HEK293 (cell line): ENCODE data around the gene RPL22.

Experiments
- CTCF ChIA-PET: fragments of 350-600 bp; formaldehyde crosslinking; extraction: SDS; loops from one replicate; lab custom pipeline; 2021; ENCODE audit warnings: antibody characterized with exemption; lab: Yijun Ruan, JAX
- POLR2A ChIA-PET: fragments of 300-600 bp; formaldehyde crosslinking; extraction: SDS; loops from one replicate; lab custom pipeline; 2020; ENCODE audit warnings: antibody characterized with exemption, inconsistent platforms; lab: Yijun Ruan, JAX
- H3K27ac ChIP-seq: fragments of 200-500 bp; sonication (Bioruptor generic); 2 replicates; pipeline ENCODE4 v1.5.1; 2014; ENCODE audit warnings: low read depth, low read length, control low read depth, inconsistent platforms; ENCODE audit errors: extremely low read depth
- H3K36me3 ChIP-seq, 2 experiments: fragments of 200-500 bp in 1 of 2; sonication (Bioruptor generic) in 1 of 2; 1 replicate in 1 of 2; 2 replicates in 1 of 2; pipeline ENCODE4 v1.5.1; 2014 to 2017; ENCODE audit warnings: inconsistent platforms in 2 of 2, low read length in 2 of 2; ENCODE audit not compliant: control insufficient read depth in 2 of 2, insufficient read depth in 1 of 2
- H3K4me1 ChIP-seq: fragments of 200-500 bp; sonication (Bioruptor generic); 2 replicates; pipeline ENCODE4 v1.5.1; 2014; ENCODE audit warnings: mild to moderate bottlenecking, low read length, inconsistent platforms; ENCODE audit not compliant: control insufficient read depth, insufficient read depth
- H3K4me3 ChIP-seq: 2 replicates; pipeline ENCODE4 v1.5.1; 2011; ENCODE audit warnings: low read depth, mild to moderate bottlenecking, control low read depth, low read length, moderate library complexity
- H3K9me3 ChIP-seq: fragments of 200-500 bp; sonication (Bioruptor generic); 2 replicates; pipeline ENCODE4 v1.5.1; 2014; ENCODE audit warnings: low read depth, low read length, inconsistent platforms; ENCODE audit not compliant: control insufficient read depth, insufficient read depth
- ATF2 ChIP-seq: fragments of 450-650 bp; formaldehyde crosslinking; IDR thresholded peaks from 2 replicates; pipeline ENCODE4 v1.5.1; 2016; ENCODE audit warnings: missing biosample characterization, missing genetic modification characterization, low read depth
- BCL11A ChIP-seq: fragments of 450-650 bp; formaldehyde crosslinking; IDR thresholded peaks from 2 replicates; pipeline ENCODE4 v1.5.1; 2016; ENCODE audit warnings: low read depth, missing biosample characterization, missing genetic modification characterization
- ELK4 ChIP-seq: IDR thresholded peaks from 2 replicates; pipeline ENCODE4 v1.6.1; 2011; ENCODE audit warnings: mild to moderate bottlenecking, low read depth, low read length, borderline replicate concordance
- GLI2 ChIP-seq: fragments of 450-650 bp; formaldehyde crosslinking; IDR thresholded peaks from 2 replicates; pipeline ENCODE4; 2017; ENCODE audit warnings: missing biosample characterization, missing genetic modification characterization, low read depth, borderline replicate concordance
- GLIS1 ChIP-seq: fragments of 450-650 bp; formaldehyde crosslinking; IDR thresholded peaks from 2 replicates; pipeline ENCODE4 v1.5.1; 2016; ENCODE audit warnings: missing biosample characterization, missing genetic modification characterization
- HOXD13 ChIP-seq: sonication (generic); formaldehyde crosslinking; IDR thresholded peaks from 2 replicates; pipeline ENCODE4 v1.8.0; 2022; ENCODE audit warnings: missing genetic modification reagents, borderline replicate concordance
- IKZF3 ChIP-seq: fragments of 450-650 bp; IDR thresholded peaks from 2 replicates; pipeline ENCODE4 v1.5.0; 2018; ENCODE audit warnings: missing biosample characterization, mild to moderate bottlenecking, missing genetic modification characterization, moderate library complexity
- KLF9 ChIP-seq: fragments of 450-650 bp; formaldehyde crosslinking; IDR thresholded peaks from 2 replicates; pipeline ENCODE4 v1.5.1; 2016; ENCODE audit warnings: missing biosample characterization, missing genetic modification characterization, low read depth
- RBAK ChIP-seq: fragments of 450-650 bp; formaldehyde crosslinking; IDR thresholded peaks from 2 replicates; pipeline ENCODE4 v1.5.1; 2016; ENCODE audit warnings: missing biosample characterization, missing genetic modification characterization
- REST ChIP-seq: fragments of 450-650 bp; formaldehyde crosslinking; IDR thresholded peaks from 2 replicates; pipeline ENCODE4 v1.5.1; 2016; ENCODE audit warnings: missing biosample characterization, missing genetic modification characterization
- SALL2 ChIP-seq: fragments of 450-650 bp; formaldehyde crosslinking; IDR thresholded peaks from 2 replicates; pipeline ENCODE4 v1.5.0; 2017; ENCODE audit warnings: missing biosample characterization, mild to moderate bottlenecking, missing genetic modification characterization, borderline replicate concordance
- SP2 ChIP-seq: fragments of 450-650 bp; formaldehyde crosslinking; IDR thresholded peaks from 2 replicates; pipeline ENCODE4 v1.5.1; 2016; ENCODE audit warnings: missing biosample characterization, missing genetic modification characterization
- ZBTB49 ChIP-seq: fragments of 450-650 bp; formaldehyde crosslinking; IDR thresholded peaks from 2 replicates; pipeline ENCODE4 v1.5.1; 2016; ENCODE audit warnings: missing biosample characterization, missing genetic modification characterization, low read depth
- ZBTB8A ChIP-seq: fragments of 450-650 bp; formaldehyde crosslinking; IDR thresholded peaks from 2 replicates; pipeline ENCODE4 v1.5.1; 2016; ENCODE audit warnings: missing biosample characterization, missing genetic modification characterization
- ZFHX2 ChIP-seq: fragments of 450-650 bp; formaldehyde crosslinking; conservative IDR thresholded peaks from 2 replicates; pipeline ENCODE4 v1.5.1; 2016; ENCODE audit warnings: missing biosample characterization, missing genetic modification characterization
- ZIC2 ChIP-seq: fragments of 450-650 bp; formaldehyde crosslinking; IDR thresholded peaks from 2 replicates; pipeline ENCODE4 v1.5.1; 2016; ENCODE audit warnings: missing biosample characterization, missing genetic modification characterization
- ZNF169 ChIP-seq: fragments of 450-650 bp; formaldehyde crosslinking; IDR thresholded peaks from 2 replicates; pipeline ENCODE4 v1.5.1; 2016; ENCODE audit warnings: missing biosample characterization, missing genetic modification characterization
- ZNF239 ChIP-seq: fragments of 450-650 bp; formaldehyde crosslinking; IDR thresholded peaks from 2 replicates; pipeline ENCODE4 v1.5.1; 2016; ENCODE audit warnings: missing biosample characterization, missing genetic modification characterization
- ZNF391 ChIP-seq: fragments of 450-650 bp; formaldehyde crosslinking; IDR thresholded peaks from 2 replicates; pipeline ENCODE4 v1.5.1; 2016; ENCODE audit warnings: low read depth, missing biosample characterization, missing genetic modification characterization, borderline replicate concordance
- ZNF473 ChIP-seq: fragments of 450-650 bp; formaldehyde crosslinking; IDR thresholded peaks from 2 replicates; pipeline ENCODE4 v1.5.1; 2017; ENCODE audit warnings: missing biosample characterization, missing genetic modification characterization
- ZNF501 ChIP-seq: fragments of 450-650 bp; formaldehyde crosslinking; IDR thresholded peaks from 2 replicates; pipeline ENCODE4 v1.5.1; 2016; ENCODE audit warnings: missing biosample characterization, missing genetic modification characterization
- ZNF629 ChIP-seq: fragments of 450-650 bp; formaldehyde crosslinking; IDR thresholded peaks from 2 replicates; pipeline ENCODE4 v1.5.1; 2017; ENCODE audit warnings: missing biosample characterization, missing genetic modification characterization
- ZNF660 ChIP-seq: fragments of 450-650 bp; IDR thresholded peaks from 2 replicates; pipeline ENCODE4 v1.5.1; 2018; ENCODE audit warnings: missing biosample characterization, mild to moderate bottlenecking, missing genetic modification characterization
- ZNF677 ChIP-seq: fragments of 450-650 bp; IDR thresholded peaks from 2 replicates; pipeline ENCODE4 v1.5.0; 2018; ENCODE audit warnings: missing biosample characterization, mild to moderate bottlenecking, missing genetic modification characterization, moderate library complexity
- ZNF704 ChIP-seq: fragments of 450-650 bp; formaldehyde crosslinking; IDR thresholded peaks from 2 replicates; pipeline ENCODE4 v1.5.1; 2016; ENCODE audit warnings: missing biosample characterization, missing genetic modification characterization
- ZNF776 ChIP-seq: fragments of 450-650 bp; formaldehyde crosslinking; IDR thresholded peaks from 2 replicates; pipeline ENCODE4 v1.5.0; 2017; ENCODE audit warnings: missing biosample characterization, missing genetic modification characterization, borderline replicate concordance
- ZSCAN16 ChIP-seq: fragments of 450-650 bp; formaldehyde crosslinking; IDR thresholded peaks from 2 replicates; pipeline ENCODE4 v1.5.1; 2016; ENCODE audit warnings: missing biosample characterization, missing genetic modification characterization

RPL22 gene

GRCh38 chr1:6245869-6246496 lies 46.6 kb upstream of the RPL22 start (continued):
- TF ChIP-seq SALL2 (tag by site-specific recombination), result no peak
- TF ChIP-seq ZNF501, result 0 out of 2 replicates have a peak, but pooled peaks have one; percentile 30
- TF ChIP-seq ZNF391 (tag by site-specific recombination), result no peak
- no peak; the same call in 1 of the 2 replicates for TF ChIP-seq BCL11A
- no peak for TF ChIP-seq ZNF239 (tag by site-specific recombination)
- TF ChIP-seq ZBTB49 (tag by site-specific recombination), result no peak
- peak; percentile 74 for TF ChIP-seq ZIC2
- TF ChIP-seq ATF2 (tag by site-specific recombination), result peak; percentile 68; the same call in 1 of the 2 replicates
- TF ChIP-seq RBAK, result no peak
- no peak for TF ChIP-seq ZNF169 (tag by site-specific recombination)
- peak; percentile 51 for TF ChIP-seq ZNF629 (tag by site-specific recombination)
- TF ChIP-seq ZFHX2 (tag by site-specific recombination), result peak; percentile 5; the same call in 1 of the 2 replicates
- TF ChIP-seq ELK4, result no peak
- TF ChIP-seq SP2 (tag by site-specific recombination), result peak; percentile 89
- TF ChIP-seq GLIS1 (tag by site-specific recombination), result no peak
- no peak for TF ChIP-seq GLI2 (tag by site-specific recombination)
- peak; percentile 68 for TF ChIP-seq KLF9 (tag by site-specific recombination)
- no peak for TF ChIP-seq ZNF473 (tag by site-specific recombination)
- TF ChIP-seq ZNF776 (tag by site-specific recombination), result no peak

- H3K4me1 ChIP-seq, result no peaks in the 10 kb centered on the region; the same call in 1 of the 2 replicates
- ChIA-PET POLR2A (interaction anchor here (0.6 to 1.6 kb wide), 2 partner anchors 10 to 96 kb away, joined by 3 to 13 read pairs; partner anchors contain the start of gene ICMT), CTCF (interaction anchor here (0.6 to 9.2 kb wide), 27 partner anchors 9 to 1273 kb away, joined by 3 to 181 read pairs (median 5); partner anchors contain the start of genes ICMT and RNF207)
- no peak overlapping the region for H3K27ac ChIP-seq
- H3K4me3 ChIP-seq, result peak overlapping the region; percentile 20
- no peaks in the 10 kb centered on the region for H3K9me3 ChIP-seq
- H3K36me3 ChIP-seq, result no peaks in the 10 kb centered on the region
- TF ChIP-seq HOXD13 (peak; percentile 79; the same call in 1 of the 2 replicates), SP2 (tag by site-specific recombination) (no peak), ZNF660 (tag by site-specific recombination) (peak; percentile 94), REST (tag by site-specific recombination) (peak; percentile 100), IKZF3 (peak; percentile 55), ZBTB8A (tag by site-specific recombination) (peak; percentile 95), ZNF704 (tag by site-specific recombination) (no peak), ZNF677 (tag by site-specific recombination) (peak; percentile 41; the same call in 1 of the 2 replicates), ZSCAN16 (tag by site-specific recombination) (no peak)
Observed at GRCh38 chr1:6245086-6245868, 45.9 kb upstream of the RPL22 start.
